ENCODE data around the gene ITPRID2. TPM values are rescaled to one million over a fixed set of nuclear protein-coding genes. Genes with fewer than 3 reads are reported as not detected.

Gene ITPRID2
- total and polyA plus RNA-seq, 2 of the 8 experiments (the other 6 are each of a cell fraction or from before 2014, with no cell fraction given) = 1.9 to 12.6 TPM

- no peak for TF ChIP-seq SP2 (IDR thresholded peaks at IDR 0.05; ENCODE audit: low read length)
- no peak for TF ChIP-seq JUND (IDR thresholded peaks at IDR 0.05; ENCODE audit: low read length)
- TF ChIP-seq TAF1 (IDR thresholded peaks at IDR 0.05; ENCODE audit: low read depth, low read length) = no peak
- no peak for TF ChIP-seq FOSL1 (IDR thresholded peaks at IDR 0.05; ENCODE audit: insufficient read depth, low read depth, low read length)
- TF ChIP-seq RAD21 (IDR thresholded peaks at IDR 0.05 in 1 of 2, conservative IDR thresholded peaks at IDR 0.05 in 1 of 2; ENCODE audit: low read depth in 2 of 2, low read length in 2 of 2) = no peak
- TF ChIP-seq CHD2 (IDR thresholded peaks at IDR 0.05; ENCODE audit: low read length) = no peak
Measured at GRCh38 chr2:181859123-181859522, 32.4 kb upstream of the ITPRID2 start (continued).

All from H1 (cell line).